ENCODE measurements around the gene KRTAP5-7. TPM values are rescaled to one million over a fixed set of nuclear protein-coding genes. Genes with fewer than 3 reads are reported as not detected.

The KRTAP5-7 gene
- total and polyA plus RNA-seq, 4 donors: 0.19 TPM; not detected in 3

GRCh38 chr11:71518506-71519471, 8.3 kb upstream of the KRTAP5-7 start:
- WGBS: 95% methylated on average over 55 of the region's 55 CpGs
- Histone ChIP-seq H3K9ac (ENCODE audit: low read depth in 1 of 2, low read length in 2 of 2) (no peak overlapping the region), H3K27me3 (ENCODE audit: control insufficient read depth in 4 of 4, insufficient read depth in 4 of 4, low read length in 3 of 4) (no peaks in the 10 kb centered on the region), H3K4me3 (ENCODE audit: low read depth in 1 of 3, low read length in 3 of 3) (no peak overlapping the region), H3K4me1 (ENCODE audit: control insufficient read depth in 4 of 4, insufficient read depth in 4 of 4, low read length in 3 of 4) (peaks cover 0 to 2% (median 0%) of the 10 kb centered on the region in 4 donors), H3K27ac (ENCODE audit: low read depth in 1 of 2, low read length in 2 of 2) (no peak overlapping the region), H3K36me3 (ENCODE audit: control insufficient read depth in 4 of 4, insufficient read depth in 3 of 4, low read depth in 1 of 4, low read length in 3 of 4) (no peaks in the 10 kb centered on the region), H3K9me3 (ENCODE audit: control insufficient read depth in 4 of 4, low read length in 3 of 4) (no peaks in the 10 kb centered on the region)
- no peak for DNase-seq (ENCODE audit: low spot score)
- TF ChIP-seq HNF4A (conservative IDR thresholded peaks at IDR 0.05): no peak
- TF ChIP-seq, protein P1, sequence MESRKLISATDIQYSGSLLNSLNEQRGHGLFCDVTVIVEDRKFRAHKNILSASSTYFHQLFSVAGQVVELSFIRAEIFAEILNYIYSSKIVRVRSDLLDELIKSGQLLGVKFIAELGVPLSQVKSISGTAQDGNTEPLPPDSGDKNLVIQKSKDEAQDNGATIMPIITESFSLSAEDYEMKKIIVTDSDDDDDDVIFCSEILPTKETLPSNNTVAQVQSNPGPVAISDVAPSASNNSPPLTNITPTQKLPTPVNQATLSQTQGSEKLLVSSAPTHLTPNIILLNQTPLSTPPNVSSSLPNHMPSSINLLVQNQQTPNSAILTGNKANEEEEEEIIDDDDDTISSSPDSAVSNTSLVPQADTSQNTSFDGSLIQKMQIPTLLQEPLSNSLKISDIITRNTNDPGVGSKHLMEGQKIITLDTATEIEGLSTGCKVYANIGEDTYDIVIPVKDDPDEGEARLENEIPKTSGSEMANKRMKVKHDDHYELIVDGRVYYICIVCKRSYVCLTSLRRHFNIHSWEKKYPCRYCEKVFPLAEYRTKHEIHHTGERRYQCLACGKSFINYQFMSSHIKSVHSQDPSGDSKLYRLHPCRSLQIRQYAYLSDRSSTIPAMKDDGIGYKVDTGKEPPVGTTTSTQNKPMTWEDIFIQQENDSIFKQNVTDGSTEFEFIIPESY (IDR thresholded peaks at IDR 0.05): no peak
- TF ChIP-seq YY1 (IDR thresholded peaks at IDR 0.05): no peak
- TF ChIP-seq EGR1 (IDR thresholded peaks at IDR 0.05; ENCODE audit: low read depth in 2 of 2): no peak
- no peak for TF ChIP-seq FOXA1 (IDR thresholded peaks at IDR 0.05)
- TF ChIP-seq RAD21 (IDR thresholded peaks at IDR 0.05): no peak
- TF ChIP-seq HNF4G (IDR thresholded peaks at IDR 0.05): no peak
- TF ChIP-seq, protein P2, sequence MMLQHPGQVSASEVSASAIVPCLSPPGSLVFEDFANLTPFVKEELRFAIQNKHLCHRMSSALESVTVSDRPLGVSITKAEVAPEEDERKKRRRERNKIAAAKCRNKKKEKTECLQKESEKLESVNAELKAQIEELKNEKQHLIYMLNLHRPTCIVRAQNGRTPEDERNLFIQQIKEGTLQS (IDR thresholded peaks at IDR 0.05): no peak
- no peak for TF ChIP-seq JUND (IDR thresholded peaks at IDR 0.05)
- no peak for TF ChIP-seq TAF1 (conservative IDR thresholded peaks at IDR 0.05)
- no peak for TF ChIP-seq GABPA (IDR thresholded peaks at IDR 0.05 in 1 of 2, conservative IDR thresholded peaks at IDR 0.05 in 1 of 2)
- no peak for TF ChIP-seq FOXA2 (IDR thresholded peaks at IDR 0.05)
- no peak for TF ChIP-seq SP1 (IDR thresholded peaks at IDR 0.05)

DNA sequence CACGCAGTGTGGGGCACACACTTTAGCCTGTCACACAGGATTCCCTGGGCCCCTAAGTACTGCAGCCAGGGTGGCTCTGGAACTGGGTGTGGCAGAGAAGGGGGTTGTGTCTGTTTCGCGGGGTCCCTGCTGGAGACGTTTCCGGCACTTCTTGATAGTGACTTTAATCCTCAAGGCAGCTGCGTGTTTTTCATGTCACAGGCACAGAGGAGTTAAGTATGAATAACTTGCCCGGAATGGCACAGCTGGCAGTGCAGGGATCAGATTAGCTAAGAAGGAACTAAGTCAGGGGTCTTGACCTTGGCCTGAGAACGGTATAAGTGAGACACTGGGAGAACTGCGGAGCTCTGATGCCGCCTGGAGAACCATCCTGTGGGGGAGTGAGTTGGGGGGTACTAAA, 7.5 kb upstream of the KRTAP5-7 start:
- WGBS: 87% methylated on average over 10 of the region's 10 CpGs
- TF ChIP-seq HNF4A (conservative IDR thresholded peaks at IDR 0.05) (no peak), GABPA (IDR thresholded peaks at IDR 0.05 in 1 of 2, conservative IDR thresholded peaks at IDR 0.05 in 1 of 2) (no peak), NR2F2 (IDR thresholded peaks at IDR 0.05) (no peak), HNF4G (IDR thresholded peaks at IDR 0.05) (no peak), SP1 (IDR thresholded peaks at IDR 0.05) (no peak), EGR1 (IDR thresholded peaks at IDR 0.05; ENCODE audit: low read depth in 2 of 2) (no peak), JUND (IDR thresholded peaks at IDR 0.05) (no peak), FOXA1 (IDR thresholded peaks at IDR 0.05) (no peak), CTCF (IDR thresholded peaks at IDR 0.05; ENCODE audit: low read depth, low read length, missing input control) (no peak)
- TF ChIP-seq, protein P1 (IDR thresholded peaks at IDR 0.05): no peak
- TF ChIP-seq, protein P3, sequence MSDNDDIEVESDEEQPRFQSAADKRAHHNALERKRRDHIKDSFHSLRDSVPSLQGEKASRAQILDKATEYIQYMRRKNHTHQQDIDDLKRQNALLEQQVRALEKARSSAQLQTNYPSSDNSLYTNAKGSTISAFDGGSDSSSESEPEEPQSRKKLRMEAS (IDR thresholded peaks at IDR 0.05): no peak
- TF ChIP-seq, protein P4, sequence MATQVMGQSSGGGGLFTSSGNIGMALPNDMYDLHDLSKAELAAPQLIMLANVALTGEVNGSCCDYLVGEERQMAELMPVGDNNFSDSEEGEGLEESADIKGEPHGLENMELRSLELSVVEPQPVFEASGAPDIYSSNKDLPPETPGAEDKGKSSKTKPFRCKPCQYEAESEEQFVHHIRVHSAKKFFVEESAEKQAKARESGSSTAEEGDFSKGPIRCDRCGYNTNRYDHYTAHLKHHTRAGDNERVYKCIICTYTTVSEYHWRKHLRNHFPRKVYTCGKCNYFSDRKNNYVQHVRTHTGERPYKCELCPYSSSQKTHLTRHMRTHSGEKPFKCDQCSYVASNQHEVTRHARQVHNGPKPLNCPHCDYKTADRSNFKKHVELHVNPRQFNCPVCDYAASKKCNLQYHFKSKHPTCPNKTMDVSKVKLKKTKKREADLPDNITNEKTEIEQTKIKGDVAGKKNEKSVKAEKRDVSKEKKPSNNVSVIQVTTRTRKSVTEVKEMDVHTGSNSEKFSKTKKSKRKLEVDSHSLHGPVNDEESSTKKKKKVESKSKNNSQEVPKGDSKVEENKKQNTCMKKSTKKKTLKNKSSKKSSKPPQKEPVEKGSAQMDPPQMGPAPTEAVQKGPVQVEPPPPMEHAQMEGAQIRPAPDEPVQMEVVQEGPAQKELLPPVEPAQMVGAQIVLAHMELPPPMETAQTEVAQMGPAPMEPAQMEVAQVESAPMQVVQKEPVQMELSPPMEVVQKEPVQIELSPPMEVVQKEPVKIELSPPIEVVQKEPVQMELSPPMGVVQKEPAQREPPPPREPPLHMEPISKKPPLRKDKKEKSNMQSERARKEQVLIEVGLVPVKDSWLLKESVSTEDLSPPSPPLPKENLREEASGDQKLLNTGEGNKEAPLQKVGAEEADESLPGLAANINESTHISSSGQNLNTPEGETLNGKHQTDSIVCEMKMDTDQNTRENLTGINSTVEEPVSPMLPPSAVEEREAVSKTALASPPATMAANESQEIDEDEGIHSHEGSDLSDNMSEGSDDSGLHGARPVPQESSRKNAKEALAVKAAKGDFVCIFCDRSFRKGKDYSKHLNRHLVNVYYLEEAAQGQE (IDR thresholded peaks at IDR 0.05): no peak
- no peaks in the 10 kb centered on the region for H3K27me3 ChIP-seq (ENCODE audit: control insufficient read depth in 4 of 4, insufficient read depth in 4 of 4, low read length in 3 of 4)
- H3K36me3 ChIP-seq (ENCODE audit: control insufficient read depth in 4 of 4, insufficient read depth in 3 of 4, low read depth in 1 of 4, low read length in 3 of 4): no peaks in the 10 kb centered on the region
- H3K9me3 ChIP-seq (ENCODE audit: control insufficient read depth in 4 of 4, low read length in 3 of 4): no peaks in the 10 kb centered on the region
- peaks cover 0 to 2% (median 0%) of the 10 kb centered on the region in 4 donors for H3K4me1 ChIP-seq (ENCODE audit: control insufficient read depth in 4 of 4, insufficient read depth in 4 of 4, low read length in 3 of 4)
- H3K9ac ChIP-seq (ENCODE audit: low read depth in 1 of 2, low read length in 2 of 2): no peak overlapping the region
- H3K4me3 ChIP-seq (ENCODE audit: low read depth in 1 of 3, low read length in 3 of 3): no peak overlapping the region
- no peak overlapping the region for H3K27ac ChIP-seq (ENCODE audit: low read depth in 1 of 2, low read length in 2 of 2)
- no peak for DNase-seq (ENCODE audit: low spot score)
